BLaER1 (cell line): Measurements from ENCODE around the gene EIF1.
"Not testable (repeated sequence)": the region's sequence is repeated elsewhere in the genome, so short reads cannot be mapped to it uniquely, and the experiment has no call there.

ENCODE experiments used
- H3K27ac ChIP-seq: shearing (Covaris generic); formaldehyde crosslinking; 2 replicates; pipeline ENCODE4 v1.8.1; 2022
- H3K27me3 ChIP-seq: shearing (Covaris generic); formaldehyde crosslinking; 2 replicates; pipeline ENCODE4 v1.8.1; 2022
- H3K36me3 ChIP-seq: shearing (Covaris generic); formaldehyde crosslinking; 2 replicates; pipeline ENCODE4 v1.8.1; 2022
- H3K4me1 ChIP-seq: shearing (Covaris generic); formaldehyde crosslinking; 2 replicates; pipeline ENCODE4 v1.8.1; 2022
- H3K4me2 ChIP-seq: shearing (Covaris generic); formaldehyde crosslinking; 2 replicates; pipeline ENCODE4 v1.8.1; 2022
- H3K4me3 ChIP-seq: shearing (Covaris generic); formaldehyde crosslinking; 2 replicates; pipeline ENCODE4 v1.8.1; 2022
- H3K9ac ChIP-seq: shearing (Covaris generic); formaldehyde crosslinking; 2 replicates; pipeline ENCODE4 v1.8.1; 2022
- H3K9me3 ChIP-seq: shearing (Covaris generic); formaldehyde crosslinking; 2 replicates; pipeline ENCODE4 v1.8.1; 2022
- H4K20me1 ChIP-seq: shearing (Covaris generic); formaldehyde crosslinking; 2 replicates; pipeline ENCODE4 v1.8.1; 2022
- Cebpa-rat ChIP-seq: shearing (Covaris generic); IDR thresholded peaks from 2 replicates; pipeline ENCODE4 v1.8.1; 2022

Gene EIF1

GRCh38 chr17:41664587-41665565 is 23.8 kb upstream of the EIF1 start:
- Histone ChIP-seq H3K9ac (no peak overlapping the region; the same call in 1 of the 2 replicates), H3K27ac (no peak overlapping the region), H4K20me1 (no peaks in the 10 kb centered on the region), H3K4me2 (peak overlapping the region; percentile 78), H3K9me3 (no peaks in the 10 kb centered on the region), H3K4me3 (peak overlapping the region; percentile 63; the same call in 1 of the 2 replicates), H3K36me3 (no peaks in the 10 kb centered on the region), H3K27me3 (no peaks in the 10 kb centered on the region), H3K4me1 (peaks cover 43% of the 10 kb centered on the region)
- no peak for TF ChIP-seq Cebpa-rat

- Histone ChIP-seq H3K4me1 (peaks cover 51% of the 10 kb centered on the region), H3K36me3 (no peaks in the 10 kb centered on the region), H3K9ac (peak overlapping the region; percentile 70), H3K27me3 (no peaks in the 10 kb centered on the region), H3K4me2 (peak overlapping the region; percentile 78), H3K4me3 (peak overlapping the region; percentile 63), H3K9me3 (no peaks in the 10 kb centered on the region), H4K20me1 (no peaks in the 10 kb centered on the region), H3K27ac (peak overlapping the region; percentile 74)
- TF ChIP-seq Cebpa-rat, result no peak
Observed at GRCh38 chr17:41665566-41666236, 23.0 kb upstream of the EIF1 start.

DNA sequence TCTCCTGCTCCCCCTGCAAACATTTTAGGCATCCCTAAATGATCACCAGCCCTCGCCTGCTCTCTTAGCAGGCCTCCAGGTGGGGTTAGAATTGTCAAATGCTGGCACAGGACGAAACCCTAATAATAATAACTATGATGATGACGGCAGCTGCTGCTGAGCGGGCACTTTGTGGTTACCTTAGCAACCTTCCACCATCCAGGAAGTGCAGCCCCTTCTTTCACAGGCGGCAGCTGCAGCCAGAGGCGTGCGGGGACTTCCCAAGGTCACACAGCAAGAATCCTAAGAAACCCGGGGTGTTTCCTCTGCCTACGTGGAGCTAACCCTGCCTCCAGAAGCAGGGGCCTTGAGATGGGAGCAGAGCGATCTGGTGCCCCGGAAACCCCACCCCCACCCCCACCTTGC is 22.4 kb upstream of the EIF1 start:
- H3K9me3 ChIP-seq, result no peaks in the 10 kb centered on the region
- peak overlapping the region; percentile 78 for H3K4me2 ChIP-seq
- H3K4me3 ChIP-seq, result peak overlapping the region; percentile 63
- TF ChIP-seq Cebpa-rat, result no peak
- H4K20me1 ChIP-seq, result no peaks in the 10 kb centered on the region
- no peaks in the 10 kb centered on the region for H3K36me3 ChIP-seq
- H3K9ac ChIP-seq, result peak overlapping the region; percentile 70
- H3K27ac ChIP-seq, result peak overlapping the region; percentile 74
- peaks cover 56% of the 10 kb centered on the region for H3K4me1 ChIP-seq
- no peaks in the 10 kb centered on the region for H3K27me3 ChIP-seq

- TF ChIP-seq Cebpa-rat, result no peak
- no peaks in the 10 kb centered on the region for H3K36me3 ChIP-seq
- H4K20me1 ChIP-seq, result no peaks in the 10 kb centered on the region
- H3K4me2 ChIP-seq, result peak overlapping the region; percentile 78
- peak overlapping the region; percentile 27 for H3K9ac ChIP-seq
- H3K4me3 ChIP-seq, result peak overlapping the region; percentile 63
- peaks cover 58% of the 10 kb centered on the region for H3K4me1 ChIP-seq
- no peaks in the 10 kb centered on the region for H3K27me3 ChIP-seq
- no peaks in the 10 kb centered on the region for H3K9me3 ChIP-seq
- peak overlapping the region; percentile 74 for H3K27ac ChIP-seq
Observed at GRCh38 chr17:41666708-41667279, 21.9 kb upstream of the EIF1 start.

DNA sequence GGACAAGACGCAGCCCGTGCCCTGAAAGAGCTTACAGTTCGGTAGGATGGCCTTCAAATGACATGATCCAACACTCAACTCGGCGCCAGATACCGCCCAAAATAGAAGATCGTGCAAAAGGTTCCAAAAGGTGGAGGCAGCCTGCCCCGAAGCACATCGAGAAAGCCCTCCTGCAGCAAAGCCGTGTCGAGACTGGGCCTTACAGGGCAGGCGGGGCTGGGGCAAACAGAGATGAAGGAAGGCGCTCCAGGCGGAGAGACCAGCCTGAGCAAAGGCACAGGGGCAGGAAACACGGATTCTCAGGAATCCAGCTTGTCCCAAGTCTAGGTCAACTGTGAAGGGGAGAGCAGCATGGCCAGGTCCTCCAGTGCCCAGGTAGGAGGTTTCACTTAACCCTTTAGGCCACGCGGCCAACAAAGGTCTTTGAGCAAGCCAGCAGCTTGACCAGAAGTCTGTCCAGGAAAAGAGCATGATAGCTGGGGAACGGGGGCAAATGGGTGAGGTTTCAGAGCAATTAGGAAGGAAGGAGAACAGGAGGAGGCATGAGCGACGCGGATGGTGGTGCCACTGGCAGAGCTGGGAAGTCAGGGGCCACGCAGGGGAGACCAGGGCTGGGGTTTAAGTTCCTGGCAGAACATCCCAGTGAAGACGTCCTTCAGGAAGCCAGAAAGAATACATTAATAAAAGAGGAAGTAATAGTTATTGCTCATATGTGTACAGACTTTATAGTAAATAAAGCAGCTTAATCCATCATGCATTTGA is 21.2 kb upstream of the EIF1 start:
- peaks cover 58% of the 10 kb centered on the region for H3K4me1 ChIP-seq
- no peaks in the 10 kb centered on the region for H3K27me3 ChIP-seq
- no peaks in the 10 kb centered on the region for H3K9me3 ChIP-seq
- no peak overlapping the region for H3K4me3 ChIP-seq
- no peak for TF ChIP-seq Cebpa-rat
- no peak overlapping the region for H3K27ac ChIP-seq
- H3K4me2 ChIP-seq, result peak overlapping the region; percentile 78
- H4K20me1 ChIP-seq, result no peaks in the 10 kb centered on the region
- no peaks in the 10 kb centered on the region for H3K36me3 ChIP-seq
- peak overlapping the region; percentile 27; the same call in 1 of the 2 replicates for H3K9ac ChIP-seq

DNA sequence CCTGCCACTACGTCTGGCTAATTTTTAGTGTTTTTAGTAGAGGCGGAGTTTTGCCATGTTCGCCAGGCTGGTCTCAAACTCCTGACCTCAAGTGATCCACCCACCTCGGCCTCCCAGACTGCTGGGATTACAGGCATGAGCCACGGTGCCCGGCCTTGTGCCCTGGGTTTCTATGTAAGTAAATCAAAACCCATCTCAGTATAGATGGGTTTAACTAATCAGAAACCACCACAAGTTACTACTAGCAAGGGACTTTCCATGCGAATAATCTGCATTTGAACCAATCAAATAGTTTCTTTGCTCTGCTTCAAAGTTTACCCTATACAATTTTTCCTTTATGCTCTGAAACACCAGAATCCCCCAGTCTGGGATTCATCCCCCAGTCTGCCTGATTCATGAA is 16.5 kb upstream of the EIF1 start:
- Histone ChIP-seq H3K9ac (no peak overlapping the region), H3K4me3 (no peak overlapping the region), H3K27ac (no peak overlapping the region), H3K27me3 (peaks cover 7% of the 10 kb centered on the region; the same call in 1 of the 2 replicates), H3K36me3 (no peaks in the 10 kb centered on the region), H3K4me2 (no peak overlapping the region), H3K9me3 (peaks cover 3% of the 10 kb centered on the region), H3K4me1 (peaks cover 42% of the 10 kb centered on the region), H4K20me1 (no peaks in the 10 kb centered on the region)
- TF ChIP-seq Cebpa-rat, result no peak

DNA sequence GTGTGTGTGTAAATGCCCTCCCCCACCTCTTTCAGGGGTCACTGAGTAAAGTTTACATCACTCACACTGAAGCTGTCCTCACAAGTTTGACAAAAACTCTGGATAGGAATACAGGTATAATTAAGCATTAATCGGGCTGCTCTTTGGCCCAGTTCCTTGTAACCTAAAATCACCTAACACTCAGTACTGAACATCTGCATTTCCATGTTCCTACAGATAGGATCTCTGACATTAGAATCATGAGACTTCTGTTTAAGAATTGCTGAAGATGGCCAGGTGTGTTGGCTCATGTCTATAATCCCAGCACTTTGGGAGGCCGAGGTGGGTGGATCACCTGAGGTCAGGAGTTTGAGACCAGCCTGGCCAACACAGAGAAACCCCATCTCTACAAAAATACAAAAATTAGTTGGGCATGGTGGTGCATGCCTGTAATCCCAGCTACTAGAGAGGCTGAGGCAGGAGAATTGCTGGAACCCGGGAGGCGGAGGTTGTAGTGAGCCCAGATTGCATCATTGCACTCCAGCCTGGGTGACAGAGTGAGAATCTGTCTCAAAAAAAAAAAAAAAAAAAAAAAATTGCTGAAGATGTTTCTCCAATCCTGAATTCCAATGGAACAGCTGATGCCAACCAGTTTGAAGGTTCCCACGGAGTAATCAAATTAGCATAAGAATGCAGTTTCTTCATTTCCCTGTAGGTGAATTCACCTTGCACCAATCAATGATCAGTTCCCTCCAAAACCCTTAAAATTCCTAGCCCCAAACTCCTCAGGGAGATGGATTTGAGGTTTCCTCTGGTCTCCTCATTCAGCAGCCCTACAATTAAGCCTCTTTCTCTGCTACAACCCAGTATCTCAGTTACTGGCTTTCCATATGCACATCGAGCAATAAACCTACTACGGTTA is 13.3 kb upstream of the EIF1 start:
- not testable (repeated sequence) for H4K20me1 ChIP-seq, H3K27me3 ChIP-seq, H3K4me3 ChIP-seq, H3K4me2 ChIP-seq, H3K36me3 ChIP-seq, H3K27ac ChIP-seq, H3K9ac ChIP-seq
- Histone ChIP-seq H3K9me3 (peaks cover 18% of the 10 kb centered on the region), H3K4me1 (peaks cover 32% of the 10 kb centered on the region)

GRCh38 chr17:41676058-41676419 is 12.6 kb upstream of the EIF1 start:
- no peak for TF ChIP-seq Cebpa-rat
- Histone ChIP-seq H3K4me3 (no peak overlapping the region), H3K9ac (no peak overlapping the region), H3K36me3 (no peaks in the 10 kb centered on the region), H3K27ac (no peak overlapping the region), H4K20me1 (no peaks in the 10 kb centered on the region), H3K27me3 (peaks cover 7% of the 10 kb centered on the region; the same call in 1 of the 2 replicates), H3K4me2 (peak overlapping the region; percentile 39), H3K9me3 (peaks cover 18% of the 10 kb centered on the region), H3K4me1 (peaks cover 25% of the 10 kb centered on the region)
